ENCODE data around the gene SPC24.
"Not testable (repeated sequence)": the region's sequence is repeated elsewhere in the genome, so short reads cannot be mapped to it uniquely, and the experiment has no call there.

The SPC24 gene

GRCh38 chr19:11191273-11191755 is 35.7 kb upstream of the SPC24 start:
- peak in 1 of 2 experiments; percentile 3 for DNase-seq

DNA sequence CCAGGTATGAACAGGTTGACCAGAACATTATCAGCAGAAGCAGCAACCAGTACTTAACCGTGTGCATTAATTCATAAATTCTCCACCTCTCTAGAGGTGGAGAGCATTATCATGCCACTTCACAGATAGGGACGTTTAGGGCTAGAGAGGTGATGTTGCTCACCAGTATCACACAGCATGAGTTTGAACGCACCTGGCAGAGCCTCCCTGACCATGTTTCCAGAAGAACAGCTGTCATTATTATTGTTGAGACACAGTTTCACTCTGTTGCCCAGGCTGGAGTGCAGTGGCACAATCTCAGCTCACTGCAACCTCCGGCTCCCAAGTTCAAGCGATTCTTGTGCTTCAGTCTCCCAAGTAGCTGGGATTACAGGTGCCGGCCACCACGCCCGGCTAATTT is 34.9 kb upstream of the SPC24 start:
- DNase-seq, result no peak

DNA sequence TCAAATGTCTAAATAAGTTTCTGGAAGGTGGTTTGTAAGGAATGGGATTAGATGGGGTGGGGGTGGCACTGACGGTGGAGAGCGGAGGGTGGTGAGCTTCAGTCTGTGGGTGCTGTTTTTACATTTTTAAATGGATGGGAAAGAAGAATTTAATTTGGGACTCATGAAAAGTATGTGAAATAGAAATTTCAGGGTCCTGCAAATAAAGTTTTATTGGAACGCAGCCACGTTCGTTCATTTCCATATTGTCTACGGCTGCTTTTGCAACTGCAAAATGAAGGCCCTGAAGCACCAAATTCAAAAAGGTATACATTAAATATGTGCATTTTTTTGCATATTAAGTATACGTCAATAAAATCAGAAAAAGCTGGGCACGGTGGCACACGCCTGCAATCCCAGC is 31.9 kb upstream of the SPC24 start:
- no peak for DNase-seq

DNA sequence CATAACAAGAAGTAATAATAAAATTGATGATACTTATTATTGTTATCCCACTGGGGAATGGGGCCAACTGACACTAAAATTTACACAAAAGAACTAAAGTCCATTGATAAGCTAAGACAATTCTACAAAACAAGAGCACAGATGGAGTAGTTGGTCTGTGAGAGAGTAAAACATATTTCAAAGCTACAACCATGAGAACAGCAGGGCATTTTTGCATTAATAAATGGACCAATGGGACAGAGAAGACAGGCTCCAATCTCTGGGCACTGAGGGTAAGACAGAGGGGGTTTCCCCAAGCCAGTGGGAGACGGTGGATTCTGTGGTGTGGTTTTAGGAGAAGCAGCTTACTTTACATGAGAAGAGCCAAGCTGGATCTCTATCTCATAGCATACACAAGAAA is 27.4 kb upstream of the SPC24 start:
- no peak for DNase-seq

GRCh38 chr19:11181488-11181887 is 25.9 kb upstream of the SPC24 start:
- DNase-seq, result no peak

GRCh38 chr19:11180975-11181374 is 25.4 kb upstream of the SPC24 start:
- DNase-seq, result not testable (repeated sequence)

GRCh38 chr19:11180346-11180745 is 24.8 kb upstream of the SPC24 start:
- no peak for DNase-seq

DNA sequence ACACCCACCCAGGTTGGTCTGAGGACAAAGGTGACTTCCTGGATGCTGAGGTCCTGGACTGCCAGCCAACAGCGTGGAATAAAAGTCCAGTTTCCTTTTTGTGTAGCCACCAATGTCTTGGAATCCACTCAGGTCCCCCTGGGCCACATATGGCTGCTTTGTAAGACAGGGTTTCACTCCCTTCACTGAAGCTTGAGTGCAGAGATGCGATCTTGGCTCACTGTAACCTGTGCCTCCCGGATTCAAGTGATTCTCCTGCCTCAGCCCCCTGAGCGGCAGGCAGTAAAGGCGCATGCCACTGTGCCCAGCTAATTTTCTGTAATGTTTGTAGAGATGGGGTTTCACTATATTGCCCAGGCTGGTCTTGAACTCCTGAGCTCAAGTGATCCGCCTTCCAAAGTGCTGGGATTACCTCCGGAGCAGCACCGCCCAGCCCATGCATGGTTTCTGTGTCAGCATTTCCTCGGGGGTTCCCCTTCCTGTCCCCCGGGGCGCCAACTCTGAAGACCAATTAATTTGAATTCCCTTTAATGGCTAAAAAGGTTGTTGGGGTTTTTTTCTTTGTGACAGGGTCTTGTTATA is 24.2 kb upstream of the SPC24 start:
- peak; percentile 19 to 23 for DNase-seq

GRCh38 chr19:11179145-11179465 is 23.5 kb upstream of the SPC24 start:
- DNase-seq, result not testable (repeated sequence)

GRCh38 chr19:11177592-11177991 is 22.0 kb upstream of the SPC24 start:
- no peak for DNase-seq

- no peak for DNase-seq
Measured at GRCh38 chr19:11176466-11177193, 21.0 kb upstream of the SPC24 start.

- DNase-seq, result no peak
Measured at GRCh38 chr19:11175920-11176319, 20.3 kb upstream of the SPC24 start.

GRCh38 chr19:11174336-11174735 is 18.8 kb upstream of the SPC24 start:
- DNase-seq, result no peak

GRCh38 chr19:11173516-11174155 is 18.1 kb upstream of the SPC24 start:
- DNase-seq, result no peak

DNA sequence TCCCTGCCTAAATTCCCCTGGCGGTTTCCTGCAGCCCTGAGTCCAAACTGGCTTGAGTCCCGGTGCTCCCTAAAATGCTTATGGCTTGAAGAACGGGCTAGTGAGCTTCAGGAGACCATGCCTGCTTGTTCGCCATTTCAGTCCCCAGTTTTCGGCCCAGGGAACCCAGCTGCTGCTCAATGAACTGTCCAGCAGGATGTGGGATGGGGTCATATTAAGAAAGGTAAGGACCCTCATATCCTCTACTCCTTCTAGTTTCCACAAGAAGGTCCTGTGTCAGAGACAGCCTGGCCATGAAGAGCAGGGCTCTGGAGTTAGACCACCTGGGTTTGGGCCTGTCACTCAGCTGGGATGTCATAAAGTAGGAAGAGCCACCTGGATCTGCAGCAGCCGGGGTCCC is 17.0 kb upstream of the SPC24 start:
- DNase-seq, result no peak

GRCh38 chr19:11171144-11171543 is 15.6 kb upstream of the SPC24 start:
- no peak for DNase-seq

GRCh38 chr19:11169896-11170678 is 14.5 kb upstream of the SPC24 start:
- DNase-seq, result no peak

DNA sequence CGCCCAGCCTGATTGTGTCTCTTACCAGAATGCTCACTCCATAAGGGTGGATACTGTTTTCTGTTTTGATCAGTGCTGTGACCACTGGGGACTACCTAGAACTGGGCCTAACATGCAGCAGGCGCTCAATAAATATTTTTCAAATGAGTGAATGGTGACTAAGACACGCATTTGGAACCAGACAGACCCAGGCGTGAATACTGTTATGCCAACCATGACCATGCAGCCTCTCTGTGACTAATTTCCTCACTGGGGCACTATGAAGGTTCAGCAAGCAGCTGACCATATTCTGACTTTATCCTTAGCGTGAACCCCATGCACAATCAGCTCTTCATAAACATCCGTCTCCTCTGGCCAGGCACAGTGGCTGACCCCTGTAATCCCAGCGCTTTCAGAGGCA is 13.0 kb upstream of the SPC24 start:
- DNase-seq, result no peak

- DNase-seq, result no peak
Measured at GRCh38 chr19:11166281-11167142, 10.9 kb upstream of the SPC24 start.

- no peak for DNase-seq
Measured at GRCh38 chr19:11165486-11166030, 10.0 kb upstream of the SPC24 start.

DNA sequence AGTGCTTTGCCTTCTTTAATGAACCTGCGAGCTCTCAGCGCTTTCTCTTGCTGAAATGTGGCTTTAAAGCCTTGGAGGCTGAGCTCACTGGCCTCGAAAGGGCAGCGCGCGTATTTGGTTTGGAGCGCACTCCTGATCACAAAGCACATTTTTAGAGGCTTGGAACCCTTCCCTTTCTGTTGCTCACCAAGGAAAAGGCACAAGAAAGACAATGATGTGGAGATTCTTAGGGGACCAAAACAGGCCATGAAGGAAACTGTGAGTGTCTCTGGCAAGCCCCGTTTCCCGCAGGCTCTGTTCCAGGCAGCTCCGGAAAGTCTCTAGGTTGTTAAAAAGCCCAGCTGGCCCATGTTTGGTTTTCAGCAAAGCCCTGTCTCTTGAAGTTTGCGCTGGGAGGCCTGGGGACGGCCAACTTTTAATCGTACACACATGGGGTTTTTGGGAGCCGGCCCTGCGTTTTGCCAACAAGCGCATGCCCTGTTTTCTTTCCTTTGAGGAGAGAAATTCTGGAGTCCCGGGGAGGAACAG is 9.4 kb upstream of the SPC24 start:
- DNase-seq, result no peak

GRCh38 chr19:11164296-11164695 is 8.7 kb upstream of the SPC24 start:
- DNase-seq, result no peak

Data from activated CD4-positive, alpha-beta T cell treated with anti-CD3 and anti-CD28 coated beads, Interleukin-2, amount 50 U/mL, for 48 hours (primary cell).